ENCODE measurements around the gene NUP62.

Gene NUP62

DNA sequence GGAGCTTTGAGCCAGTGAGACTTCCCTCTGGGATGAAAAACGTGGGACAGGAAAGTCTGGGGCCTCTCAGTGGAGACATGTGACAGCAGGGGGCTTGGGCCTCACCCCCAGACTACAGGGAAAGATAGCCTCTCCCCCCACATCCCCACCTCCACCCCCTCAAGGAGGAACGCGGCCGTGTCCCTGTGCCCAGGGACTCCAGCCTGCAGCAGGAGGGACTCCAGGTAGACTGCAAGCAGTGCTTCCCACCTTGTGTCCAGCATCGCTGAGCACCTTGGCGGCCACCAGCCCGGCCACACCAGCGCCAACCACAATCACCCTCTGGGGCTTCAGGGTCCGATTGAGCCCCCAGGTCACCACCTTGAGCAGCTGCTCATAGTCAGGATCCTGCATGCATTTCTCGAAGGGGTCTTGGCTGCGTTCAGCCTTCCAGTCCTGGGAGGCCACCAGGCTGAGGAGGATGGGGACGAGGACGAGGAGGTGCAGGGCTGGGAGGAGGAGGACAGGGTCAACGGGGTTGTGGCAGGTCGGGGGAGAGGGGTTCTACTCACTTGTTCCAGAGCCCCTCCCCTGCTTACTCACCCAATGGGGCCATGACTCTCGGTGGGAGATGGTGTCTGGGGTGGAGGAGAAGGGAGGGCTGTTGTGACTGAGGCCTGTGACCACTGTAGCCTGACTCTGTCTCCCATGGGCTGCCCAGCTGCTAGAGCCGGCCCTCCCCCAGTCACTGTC is 33.6 kb downstream of the NUP62 start:
- no peak for DNase-seq

DNA sequence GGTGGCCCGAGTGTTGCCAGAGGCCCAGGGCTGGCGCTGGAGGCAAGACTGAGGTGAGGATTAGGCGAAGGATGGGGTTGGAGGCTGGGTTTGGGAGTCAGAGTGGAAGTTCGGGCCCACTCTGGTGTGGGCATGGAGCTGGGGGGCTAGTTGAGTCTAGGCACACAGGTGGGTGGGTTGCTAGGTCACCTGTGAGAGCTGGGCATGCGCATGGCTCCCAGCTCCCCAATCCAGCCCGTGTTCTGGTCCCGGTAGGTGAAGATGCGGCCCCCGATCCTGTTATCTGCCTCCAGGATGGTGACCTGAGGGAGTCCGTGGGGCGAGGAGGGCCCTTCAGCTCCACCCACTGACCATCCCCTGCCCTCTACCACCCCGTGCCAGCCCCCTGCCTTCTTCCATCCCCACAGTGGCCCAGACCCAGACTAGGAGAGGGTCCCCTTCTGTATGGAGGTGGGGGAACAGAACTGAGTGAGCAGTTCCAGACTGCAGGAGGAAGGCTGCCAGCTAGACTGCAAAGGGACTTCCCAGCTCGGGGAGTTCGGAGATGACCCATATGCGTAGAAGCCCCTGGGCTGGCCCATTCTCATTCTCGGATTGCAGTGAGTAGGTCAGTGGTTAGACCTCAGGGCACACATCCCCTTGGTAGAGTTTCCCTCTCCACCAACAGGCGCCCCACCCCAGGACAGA is 34.3 kb downstream of the NUP62 start:
- no peak for DNase-seq

DNA sequence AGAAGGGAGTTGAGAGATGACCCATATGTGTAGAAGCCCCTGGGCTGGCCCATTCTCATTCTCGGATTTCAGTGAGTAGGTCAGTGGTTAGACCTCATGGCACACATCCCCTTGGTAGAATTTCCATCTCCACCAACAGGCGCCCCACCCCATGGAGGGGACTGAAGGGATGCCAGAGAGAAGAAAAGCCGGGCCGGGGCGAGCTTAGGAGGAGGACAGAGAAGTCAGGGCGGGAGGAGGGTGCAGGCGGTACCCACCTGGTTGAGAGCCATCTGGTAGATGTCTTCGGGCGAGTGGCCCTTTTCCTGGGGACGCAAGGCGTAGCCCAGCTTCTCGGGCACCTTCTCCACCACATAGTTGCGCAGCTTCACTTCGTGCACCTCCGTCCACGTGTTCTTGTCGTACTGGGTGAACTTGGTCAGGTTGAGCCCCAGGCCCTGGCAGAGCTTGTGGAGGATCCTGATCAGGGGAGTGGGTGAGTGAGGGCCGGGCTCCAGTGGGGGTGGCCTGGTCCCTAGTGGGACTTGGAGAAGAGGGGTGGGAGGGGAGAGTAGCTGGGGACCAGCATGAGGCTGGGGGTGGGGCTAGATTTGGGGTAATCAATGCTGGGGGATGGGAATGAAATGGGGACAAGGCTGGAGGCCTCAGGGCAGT is 35.2 kb downstream of the NUP62 start:
- no peak for DNase-seq

DNA sequence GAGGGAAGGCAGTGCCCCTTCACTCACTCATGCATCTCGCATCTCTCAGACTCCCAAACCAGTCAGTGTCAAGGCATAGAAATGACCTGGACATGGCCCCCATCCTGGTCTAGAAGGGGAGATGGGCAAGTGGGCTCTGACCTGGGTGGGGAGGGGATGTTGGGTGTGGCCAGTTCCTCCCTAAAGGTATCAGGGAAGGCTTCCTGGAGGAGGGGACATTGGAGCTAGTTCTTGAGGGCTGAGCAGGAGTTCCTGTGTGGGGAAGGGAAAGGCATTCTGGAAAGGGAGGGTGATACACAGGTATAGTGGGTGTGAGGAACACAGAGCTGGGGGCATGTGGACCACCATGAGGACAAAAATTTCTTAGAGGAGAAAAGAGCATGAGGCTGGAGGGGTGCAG is 36.6 kb downstream of the NUP62 start:
- no peak for DNase-seq

DNA sequence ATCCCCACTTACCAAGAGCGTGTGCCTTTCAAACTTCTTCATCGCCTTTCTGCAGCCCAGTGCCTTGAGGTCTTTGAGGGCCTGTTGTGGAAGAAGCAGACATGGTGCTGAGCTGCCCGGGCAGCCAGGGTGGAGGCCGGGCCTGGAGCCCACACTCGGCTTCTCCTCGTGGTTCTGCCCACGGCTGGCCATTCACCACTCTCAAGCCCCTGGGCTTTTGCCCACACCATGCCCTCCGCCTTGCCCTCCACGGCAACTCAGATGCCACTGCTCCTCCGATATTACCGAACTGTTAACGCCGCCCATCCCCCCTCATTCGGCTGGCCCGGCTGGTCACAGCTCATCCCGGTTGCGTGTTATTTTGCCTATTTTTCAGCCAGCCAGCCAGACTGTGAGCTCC is 37.9 kb downstream of the NUP62 start:
- DNase-seq: no peak

DNA sequence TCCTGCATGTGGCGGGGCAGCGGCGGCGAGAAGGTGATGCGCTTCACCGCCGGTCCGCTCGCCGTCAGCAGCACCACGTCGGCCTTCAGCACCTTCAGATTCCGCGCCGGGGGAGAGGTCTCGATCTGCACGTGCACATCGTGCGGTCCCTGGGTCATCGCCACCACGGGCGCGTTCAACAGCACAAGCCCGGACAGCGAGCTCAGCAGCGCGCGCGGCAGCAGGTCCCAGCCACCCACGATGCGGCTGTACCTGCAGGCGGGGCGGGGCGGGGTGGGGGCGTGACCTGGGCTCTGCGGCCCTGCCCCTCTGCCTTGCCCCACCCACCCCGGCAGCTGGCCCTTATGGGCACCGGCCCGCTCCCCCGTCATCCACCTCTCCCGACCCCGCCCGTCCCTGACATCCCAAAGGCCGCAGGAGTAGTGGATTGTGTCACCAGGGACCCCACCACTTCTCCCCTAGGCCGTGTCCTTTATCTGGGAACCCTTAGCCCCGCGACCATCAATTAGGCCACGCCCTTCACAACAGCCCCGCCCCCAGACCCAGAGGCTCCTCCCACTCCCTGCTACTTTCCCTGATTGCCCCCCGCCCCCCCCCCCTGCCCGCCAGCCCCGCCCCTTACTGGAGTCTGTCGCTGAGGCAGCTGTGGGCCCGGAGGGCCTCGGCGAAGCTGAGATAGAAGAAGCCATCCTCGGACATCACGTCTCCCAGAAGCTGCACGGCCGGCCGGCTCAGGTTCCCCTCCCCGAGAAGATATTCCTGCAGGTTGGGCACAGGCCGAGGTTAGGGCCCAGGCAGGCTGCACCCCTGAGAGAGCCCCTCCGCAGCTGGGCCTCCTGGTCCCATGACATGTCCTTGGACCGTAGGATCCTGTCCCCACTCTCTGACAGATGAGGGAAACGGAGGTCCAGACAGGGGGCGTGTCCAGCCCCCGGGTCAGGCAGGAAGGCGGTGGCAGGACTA is 38.7 kb downstream of the NUP62 start:
- no peak for DNase-seq

DNA sequence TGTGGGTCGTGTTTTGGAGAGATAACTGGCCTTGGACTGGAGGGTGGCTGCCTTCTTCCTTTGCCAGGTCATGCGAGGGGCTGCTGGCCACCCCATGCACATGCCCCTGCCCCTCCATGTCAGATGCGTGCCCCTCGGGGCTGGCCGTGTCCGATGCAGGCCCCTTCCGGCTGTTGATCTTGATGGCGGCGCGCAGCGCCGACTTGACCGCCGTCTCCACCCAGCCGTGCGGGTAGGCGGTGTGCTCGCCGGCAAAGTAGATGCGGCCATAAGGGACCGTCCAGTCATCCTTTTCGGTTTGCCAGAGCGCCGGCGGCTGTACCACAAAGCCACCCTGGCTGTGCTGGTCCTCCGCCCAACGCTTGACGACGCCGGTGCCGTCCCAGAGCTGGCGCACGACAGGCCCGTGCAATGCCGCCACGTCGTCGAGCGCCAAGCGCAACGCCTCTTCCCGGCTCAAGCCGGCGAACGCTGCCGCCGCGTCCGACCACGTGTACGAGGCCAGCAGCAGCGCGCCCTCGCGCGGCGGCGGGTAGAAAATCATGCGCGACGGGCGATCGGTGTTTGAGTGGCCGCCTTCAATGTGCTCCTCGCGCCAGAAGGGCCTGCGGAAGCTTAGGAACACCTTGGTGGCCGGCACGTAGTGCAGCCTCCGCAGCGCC is 39.5 kb downstream of the NUP62 start:
- DNase-seq: no peak

DNA sequence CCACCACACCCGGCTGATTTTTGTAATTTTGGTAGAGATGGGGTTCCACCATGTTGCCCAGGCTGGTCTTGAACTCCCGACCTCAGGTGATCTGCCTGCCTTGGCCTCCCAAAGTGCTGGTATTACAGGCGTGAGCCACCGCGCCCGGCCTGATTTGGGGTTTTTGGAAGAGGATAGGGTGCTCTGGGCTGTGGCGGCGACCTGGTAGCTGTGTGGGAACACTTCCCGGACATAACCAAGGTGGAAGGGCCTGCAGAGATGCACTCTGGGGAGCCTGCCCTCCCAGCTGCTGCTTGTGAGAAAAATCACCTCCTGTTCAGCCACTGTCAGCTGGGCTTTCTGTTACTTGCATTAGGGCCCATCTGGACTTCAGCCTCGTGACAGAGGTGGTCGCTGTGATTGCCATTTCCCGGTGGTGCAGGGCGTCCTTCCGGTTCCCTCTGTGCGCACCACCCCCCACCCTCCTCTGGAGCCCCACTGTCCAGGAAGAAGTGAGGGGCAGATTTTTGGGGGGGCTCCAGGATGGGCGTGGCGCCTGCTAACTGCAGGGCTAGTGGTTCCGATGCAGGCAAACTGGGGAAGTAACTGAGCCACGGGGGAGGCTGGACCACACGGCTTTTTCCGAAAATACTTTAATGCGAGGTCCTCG is 40.1 kb downstream of the NUP62 start:
- no peak for DNase-seq

DNA sequence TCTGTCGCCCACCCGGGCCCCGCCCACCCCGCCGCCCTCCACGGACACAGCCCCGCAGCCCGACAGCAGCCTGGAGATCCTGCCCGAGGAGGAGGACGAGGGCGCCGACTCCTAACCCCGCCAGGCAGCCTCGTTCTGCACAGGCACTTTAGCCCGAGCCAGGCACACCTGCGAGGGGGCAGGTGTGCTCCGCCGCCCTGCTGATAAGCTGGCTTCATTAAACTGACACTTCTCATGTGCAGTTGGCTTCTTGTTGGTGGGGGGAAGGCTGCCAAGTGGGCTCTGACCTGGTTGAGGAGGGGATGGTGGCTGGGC is 40.8 kb downstream of the NUP62 start:
- peak; percentile 20 for DNase-seq

DNA sequence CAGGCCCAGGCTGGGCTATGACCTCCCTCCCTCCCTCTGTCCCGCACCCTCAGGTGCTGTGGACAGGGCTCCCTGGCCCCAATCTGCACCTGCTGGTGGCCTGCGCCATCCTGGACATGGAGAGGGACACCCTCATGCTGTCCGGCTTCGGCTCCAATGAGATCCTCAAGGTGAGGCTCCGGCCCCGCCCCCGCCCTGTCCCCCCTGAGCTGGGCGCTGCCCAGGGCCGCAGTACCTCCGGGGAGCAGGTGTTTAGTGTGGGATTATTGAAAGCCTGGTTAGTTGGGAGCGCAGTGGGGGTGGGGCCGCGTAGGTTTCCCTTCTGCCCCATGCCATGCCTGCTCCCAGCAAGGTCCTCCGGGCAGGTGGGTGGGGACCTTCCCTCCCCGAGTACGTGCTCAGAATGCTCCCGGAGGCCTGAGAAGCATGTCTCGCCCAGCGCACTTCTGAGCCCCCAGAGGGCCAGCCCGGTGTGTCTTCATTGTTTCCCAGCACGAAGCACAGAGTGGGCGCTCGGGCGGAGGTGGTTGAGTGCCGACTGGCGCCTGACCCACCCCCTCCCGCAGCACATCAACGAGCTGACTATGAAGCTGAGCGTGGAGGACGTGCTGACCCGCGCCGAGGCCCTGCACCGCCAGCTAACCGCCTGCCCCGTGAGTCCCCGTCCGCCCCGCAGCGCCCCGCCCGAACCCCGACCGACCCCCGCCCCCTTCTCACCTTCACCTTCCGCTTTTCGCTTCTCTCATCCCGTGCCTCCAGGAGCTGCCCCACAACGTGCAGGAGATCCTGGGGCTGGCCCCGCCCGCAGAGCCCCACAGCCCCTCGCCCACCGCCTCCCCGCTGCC is 41.4 kb downstream of the NUP62 start:
- no peak for DNase-seq

DNA sequence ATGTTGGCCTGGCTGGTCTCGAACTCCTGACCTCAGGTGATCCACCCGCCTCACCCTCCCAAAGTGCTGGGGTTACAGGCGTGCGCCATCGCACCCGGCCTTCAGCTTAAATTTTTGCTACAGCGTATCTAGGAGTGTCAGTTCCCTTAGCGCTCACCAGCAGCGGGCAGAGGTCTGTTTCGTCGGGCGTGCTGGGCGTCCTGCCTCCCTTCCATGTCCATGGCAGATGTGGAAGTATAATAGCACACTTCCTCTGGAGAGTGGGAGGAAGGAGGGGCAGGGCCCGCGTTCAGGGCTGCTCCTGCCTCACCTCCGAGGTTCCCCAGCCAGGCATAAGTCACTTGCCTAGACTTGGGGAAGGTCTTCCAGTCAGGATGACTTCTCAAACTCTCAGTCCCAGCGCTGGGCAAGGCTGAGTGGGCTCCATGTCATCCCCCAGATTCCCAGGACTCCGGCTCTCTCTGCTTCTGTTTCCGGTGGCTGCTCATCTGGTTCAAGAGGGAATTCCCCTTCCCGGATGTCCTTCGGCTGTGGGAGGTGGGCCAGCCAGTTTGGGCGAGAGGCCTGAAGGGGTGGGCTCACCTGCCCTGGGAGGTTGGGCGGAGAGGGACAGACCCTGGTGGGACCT is 42.2 kb downstream of the NUP62 start:
- DNase-seq: no peak

DNA sequence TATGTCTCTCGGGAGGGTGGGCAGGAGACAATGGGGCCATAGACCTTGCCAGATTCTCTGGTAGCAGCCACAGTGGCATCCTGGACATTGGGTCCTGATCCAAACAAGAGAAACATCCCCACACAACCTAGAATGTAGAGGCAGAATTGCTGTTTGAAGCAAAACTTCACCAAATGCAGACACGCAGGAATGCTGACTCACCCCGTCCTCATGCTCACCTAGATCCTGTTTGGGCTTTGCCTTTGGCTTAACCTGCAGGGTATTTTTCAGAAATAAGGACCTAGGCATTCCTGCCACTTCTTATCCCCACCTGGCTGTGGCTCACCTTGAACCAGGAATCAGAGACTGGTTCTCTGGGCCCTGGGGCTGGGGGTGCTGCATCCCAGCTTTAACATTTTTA is 44.5 kb downstream of the NUP62 start:
- no peak for DNase-seq

DNA sequence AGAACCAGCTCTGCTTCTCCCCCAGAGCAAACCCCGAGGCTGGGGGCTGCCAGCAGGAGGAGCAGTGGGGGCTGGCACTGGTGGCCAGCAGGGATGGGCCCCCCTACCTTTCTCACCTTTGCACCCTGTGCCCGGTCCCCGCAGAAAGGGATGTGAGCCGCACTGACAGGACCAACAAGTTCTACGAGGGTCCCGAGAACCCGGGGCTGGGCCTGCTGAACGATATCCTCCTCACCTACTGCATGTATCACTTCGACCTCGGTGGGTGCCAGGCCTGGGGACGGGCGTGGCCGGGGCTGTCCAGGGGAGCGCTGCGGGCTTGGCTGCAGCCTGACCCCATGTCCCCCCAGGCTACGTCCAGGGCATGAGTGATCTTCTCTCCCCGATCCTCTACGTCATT is 45.2 kb downstream of the NUP62 start:
- no peak for DNase-seq

DNA sequence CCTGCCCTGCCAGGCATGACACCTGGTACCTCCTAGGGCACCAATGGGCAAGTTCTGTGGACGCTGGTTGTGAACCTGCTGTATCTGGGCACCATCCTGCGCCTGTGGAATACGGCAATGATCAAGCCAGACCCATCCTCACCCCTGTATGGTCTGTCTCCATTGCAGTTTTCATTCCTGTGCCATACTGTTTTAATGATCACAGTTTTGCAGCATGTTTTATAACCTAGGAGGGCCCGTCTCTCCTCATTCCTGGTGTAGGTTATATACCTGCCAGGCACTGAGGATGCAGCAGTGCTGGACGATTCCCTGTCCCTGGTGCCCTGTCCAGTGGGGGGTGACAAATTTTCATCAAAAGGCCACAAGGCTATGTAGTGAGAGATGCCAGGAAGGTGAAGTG is 46.2 kb downstream of the NUP62 start:
- DNase-seq: no peak

DNA sequence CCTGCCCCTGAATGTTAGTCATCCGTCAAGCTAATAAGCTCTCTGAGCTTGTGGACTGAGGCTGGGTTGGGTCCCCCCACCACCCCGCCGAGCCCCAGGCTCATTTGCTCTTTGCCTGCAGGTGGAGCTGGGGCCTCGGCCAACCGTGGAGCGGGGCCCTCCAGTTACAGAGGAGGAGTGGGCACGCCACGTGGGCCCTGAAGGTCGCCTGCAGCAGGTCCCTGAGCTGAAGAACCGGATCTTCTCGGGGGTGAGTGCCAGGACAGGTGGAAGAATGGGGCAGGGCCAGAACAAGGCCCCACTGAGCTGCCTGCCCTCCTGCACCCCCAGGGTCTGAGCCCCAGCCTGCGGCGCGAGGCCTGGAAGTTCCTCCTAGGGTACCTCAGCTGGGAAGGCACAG is 46.7 kb downstream of the NUP62 start:
- DNase-seq: no peak

DNA sequence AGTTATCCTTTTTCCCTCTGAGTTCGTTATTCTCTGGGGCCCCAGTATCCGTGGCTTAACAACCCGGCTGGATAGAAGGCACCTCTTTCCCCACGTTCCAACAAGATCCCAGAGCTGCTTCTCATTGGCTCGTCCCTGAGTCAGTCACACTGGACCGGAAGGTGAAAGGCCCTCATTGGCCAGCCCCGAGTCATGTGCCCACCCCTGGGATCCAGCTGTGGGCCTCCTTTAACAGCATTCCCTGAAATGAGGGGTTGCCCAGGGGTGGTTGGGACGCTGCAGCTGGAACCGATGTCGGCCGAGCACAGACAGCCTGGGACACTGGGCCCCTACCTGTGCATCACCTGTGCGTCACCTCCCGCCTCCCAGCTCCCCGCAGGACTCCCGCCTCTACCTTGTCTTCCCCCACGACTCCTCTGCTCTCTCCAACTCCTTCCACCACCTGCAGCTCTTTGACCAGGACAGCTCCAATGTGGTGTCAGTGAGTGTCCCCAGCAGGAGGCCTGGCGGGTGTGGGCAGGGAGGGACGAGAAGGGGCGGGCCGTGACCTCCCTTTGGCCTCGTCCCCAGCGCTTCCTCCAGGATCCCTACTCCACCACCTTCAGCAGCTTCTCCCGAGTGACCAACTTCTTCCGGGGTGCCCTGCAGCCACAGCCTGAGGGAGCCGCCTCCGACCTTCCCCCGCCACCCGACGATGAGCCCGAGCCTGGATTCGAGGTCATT is 47.5 kb downstream of the NUP62 start:
- no peak for DNase-seq

DNA sequence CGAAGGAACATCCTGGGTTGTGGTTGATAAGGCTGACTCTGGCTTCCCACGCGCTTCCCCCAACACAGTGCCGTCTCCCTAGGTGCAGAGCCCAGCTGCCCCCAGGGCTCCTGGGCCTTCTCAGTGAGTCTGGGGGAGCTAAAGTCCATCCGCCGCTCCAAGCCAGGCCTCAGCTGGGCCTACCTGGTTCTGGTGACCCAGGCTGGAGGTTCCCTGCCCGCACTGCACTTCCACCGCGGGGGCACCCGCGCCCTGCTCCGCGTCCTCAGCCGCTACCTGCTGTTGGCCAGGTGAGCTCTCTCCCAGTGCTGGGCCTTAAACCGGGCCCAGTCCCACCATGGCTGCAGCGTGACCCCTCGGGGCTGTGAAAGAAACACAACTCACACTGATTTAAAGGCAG is 48.1 kb downstream of the NUP62 start:
- DNase-seq: no peak

DNA sequence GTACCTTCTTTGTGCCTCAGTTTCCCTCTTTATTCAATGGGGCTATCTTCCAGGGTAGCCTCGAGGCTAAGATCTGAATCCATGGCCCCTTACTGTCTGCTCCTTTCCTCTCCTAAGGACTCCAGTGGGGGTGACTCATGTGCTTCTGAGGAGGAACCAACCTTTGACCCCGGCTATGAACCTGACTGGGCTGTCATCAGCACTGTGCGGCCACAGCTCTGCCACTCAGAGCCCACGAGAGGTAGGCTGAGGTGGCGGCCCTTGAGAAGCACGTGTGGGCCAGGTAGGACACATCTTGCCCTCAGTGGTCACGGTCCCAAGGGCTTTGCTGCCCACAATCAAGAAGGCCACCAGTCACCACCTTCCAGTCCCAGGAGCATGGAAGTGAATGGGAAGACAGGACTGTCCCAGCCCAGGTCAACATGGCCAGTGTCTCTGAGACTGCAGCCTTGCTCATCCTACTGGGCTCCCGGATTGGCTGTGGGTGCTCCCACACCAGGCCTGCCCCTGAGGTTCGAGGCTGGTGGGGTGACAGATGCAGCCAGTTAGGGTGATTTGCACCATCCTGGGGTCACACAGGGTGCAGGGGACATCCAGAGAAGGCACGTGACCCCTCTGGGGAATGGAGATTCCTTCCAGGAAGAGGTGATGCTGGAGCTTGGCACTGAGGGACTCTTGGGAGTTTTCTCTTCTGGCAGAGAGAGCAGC is 49.0 kb downstream of the NUP62 start:
- DNase-seq: no peak

DNA sequence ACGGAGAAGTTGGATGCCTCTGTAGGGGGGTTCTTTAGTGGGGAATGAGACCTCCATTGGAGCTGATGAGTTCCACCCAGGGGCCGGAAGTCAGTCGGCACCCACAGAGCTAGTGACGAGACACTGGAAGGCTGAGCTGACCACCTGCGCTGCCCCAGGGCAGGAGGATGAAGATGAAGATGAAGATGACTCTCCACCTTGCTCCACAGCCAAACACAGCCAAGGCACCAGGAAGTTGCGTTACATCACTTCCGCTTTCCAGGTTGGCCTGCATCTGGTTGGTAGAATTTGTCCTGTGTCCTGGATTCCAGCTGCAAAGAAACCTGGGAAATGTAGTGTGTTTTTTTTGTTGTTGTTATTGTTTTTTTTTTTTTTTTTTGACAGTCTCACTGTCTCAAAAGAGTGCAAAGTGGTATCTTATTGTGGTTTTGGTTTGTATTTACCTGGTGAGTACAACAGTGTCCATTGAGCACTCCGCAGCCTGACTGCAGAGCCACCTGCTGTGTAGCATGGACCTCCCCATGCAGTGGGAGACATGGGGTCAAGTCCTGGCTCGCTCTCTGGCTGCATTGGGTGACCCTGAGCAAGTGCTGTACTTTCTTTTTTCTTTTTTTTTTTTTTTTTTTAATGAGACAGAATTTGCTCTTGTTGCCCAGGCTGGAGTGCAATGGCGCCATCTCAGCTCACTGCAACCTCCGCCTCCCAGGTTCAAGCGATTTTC is 49.9 kb downstream of the NUP62 start:
- DNase-seq: no peak
